Vagina (tissue), 2 donors: Measurements from ENCODE around the gene AAGAB.

Experiments
- POLR2A ChIP-seq, 2 donors: fragments of 450-650 bp; IDR thresholded peaks; one replicate each; pipeline ENCODE4 v1.6.1; 2017; ENCODE audit warnings: antibody characterized with exemption in 2 of 2, mild to moderate bottlenecking in 2 of 2, moderate library complexity in 2 of 2
- POLR2AphosphoS5 ChIP-seq, 2 donors: sonication (generic); formaldehyde crosslinking; IDR thresholded peaks; one replicate each; pipeline ENCODE4 v1.9.0; 2017; ENCODE audit warnings: antibody characterized with exemption in 2 of 2, mild to moderate bottlenecking in 2 of 2, low read depth in 1 of 2; ENCODE audit not compliant: insufficient read depth in 1 of 2
- TF ChIP-seq, protein P1 (sequence below), 3 experiments: fragments of 450-650 bp in 2 of 3; fragments of 200-600 bp in 1 of 3; sonication (generic) in 1 of 3; IDR thresholded peaks; one replicate each; pipeline ENCODE4 v1.5.1; 2017 to 2019; ENCODE audit warnings: antibody characterized with exemption in 3 of 3, mild to moderate bottlenecking in 2 of 3, moderate library complexity in 2 of 3

- TF ChIP-seq, protein P1, sequence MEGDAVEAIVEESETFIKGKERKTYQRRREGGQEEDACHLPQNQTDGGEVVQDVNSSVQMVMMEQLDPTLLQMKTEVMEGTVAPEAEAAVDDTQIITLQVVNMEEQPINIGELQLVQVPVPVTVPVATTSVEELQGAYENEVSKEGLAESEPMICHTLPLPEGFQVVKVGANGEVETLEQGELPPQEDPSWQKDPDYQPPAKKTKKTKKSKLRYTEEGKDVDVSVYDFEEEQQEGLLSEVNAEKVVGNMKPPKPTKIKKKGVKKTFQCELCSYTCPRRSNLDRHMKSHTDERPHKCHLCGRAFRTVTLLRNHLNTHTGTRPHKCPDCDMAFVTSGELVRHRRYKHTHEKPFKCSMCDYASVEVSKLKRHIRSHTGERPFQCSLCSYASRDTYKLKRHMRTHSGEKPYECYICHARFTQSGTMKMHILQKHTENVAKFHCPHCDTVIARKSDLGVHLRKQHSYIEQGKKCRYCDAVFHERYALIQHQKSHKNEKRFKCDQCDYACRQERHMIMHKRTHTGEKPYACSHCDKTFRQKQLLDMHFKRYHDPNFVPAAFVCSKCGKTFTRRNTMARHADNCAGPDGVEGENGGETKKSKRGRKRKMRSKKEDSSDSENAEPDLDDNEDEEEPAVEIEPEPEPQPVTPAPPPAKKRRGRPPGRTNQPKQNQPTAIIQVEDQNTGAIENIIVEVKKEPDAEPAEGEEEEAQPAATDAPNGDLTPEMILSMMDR (IDR thresholded peaks at IDR 0.05): no peak
- no peak for TF ChIP-seq POLR2A (IDR thresholded peaks at IDR 0.05)
- no peak for TF ChIP-seq POLR2AphosphoS5 (IDR thresholded peaks at IDR 0.05; ENCODE audit: insufficient read depth in 1 of 2, low read depth in 1 of 2)
Measured at GRCh38 chr15:67276666-67277065, 22.2 kb upstream of the AAGAB start.
